Measurements from ENCODE around the gene DOCK3. TPM values are rescaled to one million over a fixed set of nuclear protein-coding genes. Genes with fewer than 3 reads are reported as not detected.
"Not testable (repeated sequence)": the region's sequence is repeated elsewhere in the genome, so short reads cannot be mapped to it uniquely, and the experiment has no call there.

Gene DOCK3
- total RNA-seq, 1 experiment from 2014 or later: 0.47 TPM

DNA sequence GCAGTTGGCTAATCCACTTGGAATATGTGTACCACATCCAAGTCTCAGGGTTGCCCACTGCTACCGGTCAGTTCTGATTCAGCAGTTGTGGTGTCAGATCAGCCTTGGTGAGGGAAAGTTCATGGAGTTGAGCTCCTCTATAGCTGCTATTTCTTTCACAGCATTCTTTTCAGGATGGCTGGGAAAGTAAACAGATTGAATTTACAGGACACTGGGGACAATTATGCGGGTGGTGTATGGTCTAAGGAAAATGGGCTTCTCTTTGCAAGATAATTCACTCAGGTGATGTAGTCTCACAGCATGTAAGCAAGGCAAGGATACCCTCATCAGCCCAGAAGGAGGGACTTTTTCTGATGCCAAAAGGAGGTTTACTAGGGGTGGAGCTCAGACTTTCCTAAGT is 249.9 kb downstream of the DOCK3 start:
- H3K27ac ChIP-seq (ENCODE audit: low read depth, low read length, poor library complexity, severe bottlenecking): no peak overlapping the region
- POLR2A ChIA-PET (ENCODE audit: low non-redundant PET): no interaction called here

GRCh38 chr3:50926868-50927267 is 252.1 kb downstream of the DOCK3 start:
- CTCF ChIA-PET: no interaction called here
- no peak overlapping the region for H3K27ac ChIP-seq (ENCODE audit: low read depth, low read length, poor library complexity, severe bottlenecking)
- no peaks in the 10 kb centered on the region for H3K9me3 ChIP-seq (ENCODE audit: low read depth, low read length, poor library complexity, severe bottlenecking)

More for the DNA sequence above, 249.9 kb downstream of the DOCK3 start:
- CTCF ChIA-PET: no interaction called here
- intact Hi-C loops (cut with micrococcal nuclease; ENCODE audit: unreplicated experiment): no loop called here
- no TSS peak for BruUV-seq (replicated peaks)
- no peak for TF ChIP-seq EZH2 (IDR thresholded peaks at IDR 0.05; ENCODE audit: borderline replicate concordance, low read depth, low read length, poor library complexity, severe bottlenecking)
- TF ChIP-seq, protein P1, sequence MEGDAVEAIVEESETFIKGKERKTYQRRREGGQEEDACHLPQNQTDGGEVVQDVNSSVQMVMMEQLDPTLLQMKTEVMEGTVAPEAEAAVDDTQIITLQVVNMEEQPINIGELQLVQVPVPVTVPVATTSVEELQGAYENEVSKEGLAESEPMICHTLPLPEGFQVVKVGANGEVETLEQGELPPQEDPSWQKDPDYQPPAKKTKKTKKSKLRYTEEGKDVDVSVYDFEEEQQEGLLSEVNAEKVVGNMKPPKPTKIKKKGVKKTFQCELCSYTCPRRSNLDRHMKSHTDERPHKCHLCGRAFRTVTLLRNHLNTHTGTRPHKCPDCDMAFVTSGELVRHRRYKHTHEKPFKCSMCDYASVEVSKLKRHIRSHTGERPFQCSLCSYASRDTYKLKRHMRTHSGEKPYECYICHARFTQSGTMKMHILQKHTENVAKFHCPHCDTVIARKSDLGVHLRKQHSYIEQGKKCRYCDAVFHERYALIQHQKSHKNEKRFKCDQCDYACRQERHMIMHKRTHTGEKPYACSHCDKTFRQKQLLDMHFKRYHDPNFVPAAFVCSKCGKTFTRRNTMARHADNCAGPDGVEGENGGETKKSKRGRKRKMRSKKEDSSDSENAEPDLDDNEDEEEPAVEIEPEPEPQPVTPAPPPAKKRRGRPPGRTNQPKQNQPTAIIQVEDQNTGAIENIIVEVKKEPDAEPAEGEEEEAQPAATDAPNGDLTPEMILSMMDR (conservative IDR thresholded peaks at IDR 0.05; ENCODE audit: low read depth, low read length): no peak
- H3K27me3 ChIP-seq (replicated peaks; ENCODE audit: insufficient read depth, low read depth, low read length, poor library complexity): no peaks in the 10 kb centered on the region
- no peaks in the 10 kb centered on the region for H3K9me3 ChIP-seq (ENCODE audit: low read depth, low read length, poor library complexity, severe bottlenecking)
- no peak overlapping the region for H3K4me3 ChIP-seq (ENCODE audit: low read depth, low read length, poor library complexity, severe bottlenecking)
- no peaks in the 10 kb centered on the region for H3K36me3 ChIP-seq (ENCODE audit: insufficient read depth, low read length, poor library complexity, severe bottlenecking)
- no peaks in the 10 kb centered on the region for H3K4me1 ChIP-seq (ENCODE audit: insufficient read depth, low read length, poor library complexity, severe bottlenecking)
- DNase-seq (ENCODE audit: low spot score): no peak

GRCh38 chr3:50930371-50931208 is 255.9 kb downstream of the DOCK3 start:
- ChIA-PET CTCF (no interaction called here), POLR2A (ENCODE audit: low non-redundant PET) (no interaction called here)
- H3K4me3 ChIP-seq (ENCODE audit: low read depth, low read length, poor library complexity, severe bottlenecking): no peak overlapping the region
- no peaks in the 10 kb centered on the region for H3K4me1 ChIP-seq (ENCODE audit: insufficient read depth, low read length, poor library complexity, severe bottlenecking)
- no peaks in the 10 kb centered on the region for H3K27me3 ChIP-seq (replicated peaks; ENCODE audit: insufficient read depth, low read depth, low read length, poor library complexity)
- no peak for DNase-seq (ENCODE audit: low spot score)
- no peak overlapping the region for H3K27ac ChIP-seq (ENCODE audit: low read depth, low read length, poor library complexity, severe bottlenecking)
- H3K9me3 ChIP-seq (ENCODE audit: low read depth, low read length, poor library complexity, severe bottlenecking): no peaks in the 10 kb centered on the region
- BruUV-seq (replicated peaks): no TSS peak
- no peak for TF ChIP-seq EZH2 (IDR thresholded peaks at IDR 0.05; ENCODE audit: borderline replicate concordance, low read depth, low read length, poor library complexity, severe bottlenecking)
- TF ChIP-seq, protein P1 (conservative IDR thresholded peaks at IDR 0.05; ENCODE audit: low read depth, low read length): no peak
- intact Hi-C loops (cut with micrococcal nuclease; ENCODE audit: unreplicated experiment): no loop called here
- no peaks in the 10 kb centered on the region for H3K36me3 ChIP-seq (ENCODE audit: insufficient read depth, low read length, poor library complexity, severe bottlenecking)

More at GRCh38 chr3:50926868-50927267, 252.1 kb downstream of the DOCK3 start:
- H3K27me3 ChIP-seq (replicated peaks; ENCODE audit: insufficient read depth, low read depth, low read length, poor library complexity): no peaks in the 10 kb centered on the region
- DNase-seq (ENCODE audit: low spot score): no peak
- POLR2A ChIA-PET (ENCODE audit: low non-redundant PET): no interaction called here
- H3K36me3 ChIP-seq (ENCODE audit: insufficient read depth, low read length, poor library complexity, severe bottlenecking): no peaks in the 10 kb centered on the region
- no peak overlapping the region for H3K4me3 ChIP-seq (ENCODE audit: low read depth, low read length, poor library complexity, severe bottlenecking)
- TF ChIP-seq, protein P1 (conservative IDR thresholded peaks at IDR 0.05; ENCODE audit: low read depth, low read length): no peak
- TF ChIP-seq EZH2 (IDR thresholded peaks at IDR 0.05; ENCODE audit: borderline replicate concordance, low read depth, low read length, poor library complexity, severe bottlenecking): no peak
- intact Hi-C loops (cut with micrococcal nuclease; ENCODE audit: unreplicated experiment): no loop called here
- no peaks in the 10 kb centered on the region for H3K4me1 ChIP-seq (ENCODE audit: insufficient read depth, low read length, poor library complexity, severe bottlenecking)
- BruUV-seq (replicated peaks): no TSS peak

DNA sequence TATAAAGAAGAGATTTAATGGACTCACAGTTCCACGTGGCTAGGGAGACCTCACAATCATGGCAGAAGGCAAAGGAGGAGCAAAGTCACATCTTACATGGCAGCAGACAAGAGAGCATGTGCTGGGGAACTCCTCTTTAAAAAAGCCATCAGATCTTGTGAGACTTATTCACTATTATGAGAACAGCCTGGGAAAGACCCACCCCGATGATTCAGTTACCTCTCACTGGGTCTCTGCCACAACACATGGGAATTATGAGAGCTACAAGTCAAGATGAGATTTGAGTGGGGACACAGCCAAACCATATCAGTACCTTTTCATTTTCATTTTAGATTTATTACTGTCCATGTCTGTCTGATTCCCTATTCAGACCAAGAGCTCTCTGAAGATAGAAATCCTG is 258.2 kb downstream of the DOCK3 start:
- DNase-seq (ENCODE audit: low spot score); H3K4me3 ChIP-seq (ENCODE audit: low read depth, low read length, poor library complexity, severe bottlenecking); intact Hi-C loops (cut with micrococcal nuclease; ENCODE audit: unreplicated experiment); CTCF ChIA-PET; H3K4me1 ChIP-seq (ENCODE audit: insufficient read depth, low read length, poor library complexity, severe bottlenecking); H3K36me3 ChIP-seq (ENCODE audit: insufficient read depth, low read length, poor library complexity, severe bottlenecking); POLR2A ChIA-PET (ENCODE audit: low non-redundant PET); H3K9me3 ChIP-seq (ENCODE audit: low read depth, low read length, poor library complexity, severe bottlenecking); H3K27ac ChIP-seq (ENCODE audit: low read depth, low read length, poor library complexity, severe bottlenecking); BruUV-seq (replicated peaks); H3K27me3 ChIP-seq (replicated peaks; ENCODE audit: insufficient read depth, low read depth, low read length, poor library complexity): not testable (repeated sequence)
